Activated T-helper 1 cell treated with anti-CD3 and anti-CD28 coated beads, Interleukin-12 subunit alpha, Interleukin-12 subunit beta, Interleukin-2, Interleukin-4 antibody, amounts not matched to agents 30 ng/mL and 10 ng/mL and 1 ng/mL, durations not matched to agents 14 hours and 24 hours and 36 hours (primary cell): ENCODE data around the gene EHBP1. TPM values are rescaled to one million over a fixed set of nuclear protein-coding genes. Genes with fewer than 3 reads are reported as not detected.
"Not testable (repeated sequence)": the region's sequence is repeated elsewhere in the genome, so short reads cannot be mapped to it uniquely, and the experiment has no call there.

Experiments
- DNase-seq: peaks from one replicate; pipeline ENCODE4 v3.0.0; 2021; ENCODE audit warnings: low spot score
- H3K27ac Mint-ChIP-seq: one replicate; pipeline ENCODE4 v1.8.0; 2021; ENCODE audit warnings: mild to moderate bottlenecking, mixed read lengths
- H3K27me3 Mint-ChIP-seq: one replicate; pipeline ENCODE4 v1.8.0; 2022; ENCODE audit warnings: mild to moderate bottlenecking, moderate library complexity, mixed read lengths; ENCODE audit not compliant: insufficient read depth
- H3K36me3 Mint-ChIP-seq: one replicate; pipeline ENCODE4 v1.8.0; 2021; ENCODE audit warnings: low read depth, mixed read lengths
- H3K4me1 Mint-ChIP-seq: one replicate; pipeline ENCODE4 v1.8.0; 2021; ENCODE audit warnings: low read depth, mixed read lengths
- H3K4me3 Mint-ChIP-seq: one replicate; pipeline ENCODE4 v1.8.0; 2021; ENCODE audit warnings: mild to moderate bottlenecking, moderate library complexity, mixed read lengths
- H3K9me3 Mint-ChIP-seq: one replicate; pipeline ENCODE4 v1.8.0; 2021; ENCODE audit warnings: mixed read lengths
- intact Hi-C: fragments of 100-400 bp; cut with micrococcal nuclease; formaldehyde crosslinking; loops from one replicate; pipeline ENCODE4 v1.15.1; 2024
- total RNA-seq: library from RNA; stranded (reverse); gene quantifications from 2 replicates; pipeline ENCODE4 v1.2.3, GENCODE V29; 2022

EHBP1 gene
- total RNA-seq, 1 donor from 2014 or later = 23.7 TPM

DNA sequence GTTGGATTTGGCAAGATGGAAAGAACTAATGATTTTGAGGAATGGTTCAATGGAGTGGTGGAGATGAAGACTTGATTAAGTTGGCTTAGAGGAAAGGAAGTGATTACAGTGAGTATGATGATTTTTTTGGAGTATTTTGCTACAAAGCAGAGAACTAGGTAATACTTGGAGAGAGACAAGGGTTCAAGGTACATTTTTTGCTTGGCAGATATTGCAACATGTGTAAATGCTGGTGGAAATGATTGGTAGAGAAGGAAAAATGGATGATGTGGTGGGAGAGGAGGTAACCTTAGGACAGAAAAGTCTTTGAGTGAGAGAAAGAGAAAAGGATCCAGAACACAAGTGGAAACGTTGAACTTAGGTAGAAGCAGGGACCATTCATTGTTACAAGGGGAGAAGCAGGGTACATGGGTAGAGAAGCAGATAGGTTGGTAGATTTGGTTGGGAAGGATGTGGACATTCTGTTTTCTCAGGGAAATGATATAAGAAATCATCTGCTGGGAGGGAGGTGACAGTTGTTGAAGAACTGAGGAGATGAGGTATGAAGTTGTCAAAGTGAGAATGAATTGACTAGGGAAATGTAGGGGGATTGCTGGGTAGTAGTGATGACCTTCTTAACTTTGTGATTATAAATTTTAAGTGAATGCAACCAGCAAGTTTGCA, 6.5 kb downstream of the EHBP1 start:
- H3K4me3 Mint-ChIP-seq = no peak overlapping the region
- intact Hi-C loops = no loop called here
- no peak overlapping the region for H3K27ac Mint-ChIP-seq
- no peaks in the 10 kb centered on the region for H3K9me3 Mint-ChIP-seq
- H3K36me3 Mint-ChIP-seq = peaks cover 19% of the 10 kb centered on the region
- peaks cover 20% of the 10 kb centered on the region for H3K4me1 Mint-ChIP-seq
- no peak for DNase-seq
- no peaks in the 10 kb centered on the region for H3K27me3 Mint-ChIP-seq

- H3K27ac Mint-ChIP-seq, H3K9me3 Mint-ChIP-seq, H3K27me3 Mint-ChIP-seq, DNase-seq, intact Hi-C loops, H3K4me3 Mint-ChIP-seq: not testable (repeated sequence)
- peaks cover 19% of the 10 kb centered on the region for H3K36me3 Mint-ChIP-seq
- peaks cover 14% of the 10 kb centered on the region for H3K4me1 Mint-ChIP-seq
Observed at GRCh38 chr2:62713196-62713595, 7.7 kb downstream of the EHBP1 start.

GRCh38 chr2:62713837-62714236, 8.3 kb downstream of the EHBP1 start:
- peaks cover 13% of the 10 kb centered on the region for H3K36me3 Mint-ChIP-seq
- H3K4me1 Mint-ChIP-seq = peaks cover 7% of the 10 kb centered on the region
- H3K27me3 Mint-ChIP-seq = no peaks in the 10 kb centered on the region
- H3K4me3 Mint-ChIP-seq = no peak overlapping the region
- no peak overlapping the region for H3K27ac Mint-ChIP-seq
- DNase-seq = no peak
- H3K9me3 Mint-ChIP-seq = no peaks in the 10 kb centered on the region
- intact Hi-C loops = no loop called here

DNA sequence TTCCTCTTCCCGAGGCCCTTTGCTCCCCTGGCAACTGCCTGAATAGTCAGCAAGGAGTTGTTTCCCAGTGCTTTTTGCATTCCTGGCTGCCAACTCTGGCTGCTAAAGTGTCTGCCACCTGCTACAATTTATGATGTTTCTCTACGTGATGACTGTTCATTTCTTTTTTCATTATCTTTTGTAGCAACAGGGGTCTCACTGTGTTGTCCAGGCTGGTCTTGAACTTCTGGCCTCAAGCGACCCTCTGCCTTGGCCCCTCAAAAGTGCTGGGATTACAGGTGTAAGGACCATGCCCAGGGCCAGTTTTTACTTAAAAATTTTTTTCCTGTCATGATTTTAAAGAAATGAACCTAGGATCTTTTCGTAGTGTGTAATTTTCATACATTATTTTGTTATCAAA, 11.3 kb downstream of the EHBP1 start:
- no peak for DNase-seq
- peaks cover 14% of the 10 kb centered on the region for H3K36me3 Mint-ChIP-seq
- H3K4me1 Mint-ChIP-seq = peaks cover 5% of the 10 kb centered on the region
- H3K4me3 Mint-ChIP-seq = no peak overlapping the region
- no peaks in the 10 kb centered on the region for H3K9me3 Mint-ChIP-seq
- intact Hi-C loops = no loop called here
- H3K27ac Mint-ChIP-seq = no peak overlapping the region
- H3K27me3 Mint-ChIP-seq = no peaks in the 10 kb centered on the region

- Mint-ChIP-seq H3K9me3 (peaks cover 2% of the 10 kb centered on the region), H3K27me3 (no peaks in the 10 kb centered on the region), H3K4me1 (peaks cover 5% of the 10 kb centered on the region), H3K27ac (no peak overlapping the region), H3K36me3 (peaks cover 14% of the 10 kb centered on the region), H3K4me3 (no peak overlapping the region)
- intact Hi-C loops = no loop called here
- DNase-seq = no peak
Observed at GRCh38 chr2:62717503-62718081, 12.1 kb downstream of the EHBP1 start.

GRCh38 chr2:62718225-62718822, 12.8 kb downstream of the EHBP1 start:
- H3K36me3 Mint-ChIP-seq = peaks cover 14% of the 10 kb centered on the region
- H3K9me3 Mint-ChIP-seq = peaks cover 9% of the 10 kb centered on the region
- no peak for DNase-seq
- H3K4me1 Mint-ChIP-seq = peaks cover 5% of the 10 kb centered on the region
- H3K4me3 Mint-ChIP-seq = no peak overlapping the region
- no peak overlapping the region for H3K27ac Mint-ChIP-seq
- intact Hi-C loops = no loop called here
- H3K27me3 Mint-ChIP-seq = no peaks in the 10 kb centered on the region

DNA sequence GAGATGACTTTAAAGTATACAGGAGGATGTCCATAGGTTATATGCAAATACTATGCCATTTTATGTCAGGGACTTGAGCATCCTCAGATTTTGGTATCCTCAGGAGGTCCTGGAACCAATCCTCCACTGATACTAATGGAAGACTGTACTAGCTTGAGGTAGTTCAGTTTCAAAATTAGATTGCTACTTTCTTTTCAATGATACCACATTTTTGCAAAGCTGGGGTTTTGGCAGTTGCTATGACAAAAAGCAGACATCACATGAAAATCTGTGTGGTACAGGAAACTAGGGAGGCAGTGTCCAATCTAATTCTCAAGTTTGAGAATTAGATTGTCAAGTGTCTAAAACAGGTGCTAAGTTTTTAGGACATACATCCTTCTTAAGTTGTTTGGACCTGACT, 14.2 kb downstream of the EHBP1 start:
- no peak for DNase-seq
- Mint-ChIP-seq H3K27me3 (no peaks in the 10 kb centered on the region), H3K27ac (no peak overlapping the region), H3K36me3 (peaks cover 13% of the 10 kb centered on the region), H3K4me1 (no peaks in the 10 kb centered on the region), H3K9me3 (peaks cover 18% of the 10 kb centered on the region), H3K4me3 (no peak overlapping the region)
- intact Hi-C loops = no loop called here

DNA sequence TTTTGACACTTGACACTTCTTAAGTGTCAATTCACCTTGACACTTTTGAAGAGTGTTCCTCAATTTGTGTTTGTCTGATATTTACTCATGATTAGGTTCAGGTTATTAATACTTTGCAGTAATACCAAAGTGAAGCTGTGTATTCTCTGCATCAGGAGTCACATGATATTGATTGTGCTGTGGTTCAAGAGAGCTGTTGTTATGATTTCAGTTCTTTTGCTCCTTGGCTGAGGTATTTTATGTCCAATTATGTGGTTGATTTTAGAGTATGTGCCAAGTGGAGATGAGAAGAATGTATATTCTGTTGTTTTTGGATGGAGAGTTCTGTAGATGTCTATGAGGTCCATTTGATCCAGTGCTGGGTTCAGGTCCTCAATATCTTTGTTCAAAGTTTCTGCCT, 17.2 kb downstream of the EHBP1 start:
- Mint-ChIP-seq H3K27ac (no peak overlapping the region), H3K36me3 (peaks cover 7% of the 10 kb centered on the region), H3K4me3 (no peak overlapping the region), H3K27me3 (no peaks in the 10 kb centered on the region), H3K4me1 (no peaks in the 10 kb centered on the region), H3K9me3 (peaks cover 18% of the 10 kb centered on the region)
- no peak for DNase-seq
- intact Hi-C loops = no loop called here

GRCh38 chr2:62723253-62723652, 17.7 kb downstream of the EHBP1 start:
- Mint-ChIP-seq H3K36me3 (peaks cover 7% of the 10 kb centered on the region), H3K4me3 (no peak overlapping the region), H3K9me3 (peaks cover 18% of the 10 kb centered on the region), H3K27ac (no peak overlapping the region), H3K27me3 (no peaks in the 10 kb centered on the region), H3K4me1 (no peaks in the 10 kb centered on the region)
- intact Hi-C loops = no loop called here
- no peak for DNase-seq

DNA sequence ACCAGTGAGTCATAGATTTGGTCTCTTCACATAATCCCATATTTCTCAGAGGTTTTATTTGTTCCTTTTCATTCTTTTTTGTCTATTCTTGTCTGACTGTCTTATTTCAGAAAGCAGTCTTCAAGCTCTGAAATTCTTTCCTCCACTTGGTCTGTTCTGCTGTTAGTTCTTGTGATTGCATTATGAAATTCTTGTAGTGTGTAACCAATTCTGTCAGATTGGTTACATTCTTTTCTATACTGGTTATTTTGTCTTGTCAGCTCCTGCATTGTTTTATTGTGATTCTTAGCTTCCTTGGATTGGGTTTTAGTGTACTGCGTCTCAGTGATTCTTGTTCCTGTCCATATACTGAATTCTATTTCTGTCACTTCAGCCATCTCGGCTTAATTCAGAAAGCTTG, 18.6 kb downstream of the EHBP1 start:
- no peak overlapping the region for H3K27ac Mint-ChIP-seq
- H3K36me3 Mint-ChIP-seq = peaks cover 7% of the 10 kb centered on the region
- H3K9me3 Mint-ChIP-seq = peaks cover 18% of the 10 kb centered on the region
- intact Hi-C loops = no loop called here
- no peak overlapping the region for H3K4me3 Mint-ChIP-seq
- no peak for DNase-seq
- H3K27me3 Mint-ChIP-seq = no peaks in the 10 kb centered on the region
- no peaks in the 10 kb centered on the region for H3K4me1 Mint-ChIP-seq

DNA sequence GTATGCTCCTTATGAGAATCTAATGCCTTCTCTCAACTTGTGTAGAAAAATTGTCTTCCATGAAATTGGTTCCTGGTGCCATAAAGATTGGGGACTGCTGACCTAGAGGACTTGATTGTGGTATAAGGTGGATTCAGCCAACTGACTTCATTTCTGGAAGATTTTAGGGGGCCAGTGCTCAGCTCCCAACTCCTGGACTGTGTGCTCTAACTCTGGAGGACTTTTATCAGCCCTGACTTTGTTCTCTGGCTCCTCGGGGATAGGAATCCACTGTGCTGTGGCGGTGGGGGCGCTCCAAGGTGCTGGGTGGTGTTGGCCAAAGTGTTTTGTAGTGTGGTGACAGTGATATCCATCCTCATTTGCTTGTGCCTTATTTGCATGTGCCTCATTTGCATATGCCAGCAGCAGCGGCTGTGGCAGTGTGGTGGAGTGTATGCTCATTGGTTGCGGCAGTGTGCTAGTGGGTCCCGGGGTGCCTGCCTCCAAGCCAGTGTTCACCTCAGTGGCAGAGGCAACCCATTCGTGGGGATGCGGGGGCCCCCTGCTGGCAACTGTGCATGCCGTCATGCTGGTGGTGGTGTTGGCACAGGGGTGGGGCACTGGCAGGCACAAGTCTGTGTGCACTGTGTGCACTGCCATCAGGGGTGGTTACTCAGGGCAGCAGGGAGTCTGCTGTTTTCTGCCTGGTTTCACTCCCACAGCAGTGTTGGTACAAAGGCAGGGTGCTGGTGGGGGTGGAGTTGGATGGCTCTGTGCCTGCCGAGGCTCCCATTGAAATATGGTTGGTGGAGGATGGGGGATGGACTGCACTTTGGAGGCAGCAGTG, 19.6 kb downstream of the EHBP1 start:
- no peak for DNase-seq
- Mint-ChIP-seq H3K4me1 (no peaks in the 10 kb centered on the region), H3K4me3 (no peak overlapping the region), H3K36me3 (peaks cover 5% of the 10 kb centered on the region), H3K27me3 (no peaks in the 10 kb centered on the region), H3K9me3 (peaks cover 18% of the 10 kb centered on the region), H3K27ac (no peak overlapping the region)
- intact Hi-C loops = no loop called here

- peaks cover 5% of the 10 kb centered on the region for H3K36me3 Mint-ChIP-seq
- no peaks in the 10 kb centered on the region for H3K27me3 Mint-ChIP-seq
- no peak overlapping the region for H3K27ac Mint-ChIP-seq
- no peak overlapping the region for H3K4me3 Mint-ChIP-seq
- intact Hi-C loops = no loop called here
- peaks cover 24% of the 10 kb centered on the region for H3K9me3 Mint-ChIP-seq
- no peaks in the 10 kb centered on the region for H3K4me1 Mint-ChIP-seq
- no peak for DNase-seq
Observed at GRCh38 chr2:62725712-62726055, 20.2 kb downstream of the EHBP1 start.

DNA sequence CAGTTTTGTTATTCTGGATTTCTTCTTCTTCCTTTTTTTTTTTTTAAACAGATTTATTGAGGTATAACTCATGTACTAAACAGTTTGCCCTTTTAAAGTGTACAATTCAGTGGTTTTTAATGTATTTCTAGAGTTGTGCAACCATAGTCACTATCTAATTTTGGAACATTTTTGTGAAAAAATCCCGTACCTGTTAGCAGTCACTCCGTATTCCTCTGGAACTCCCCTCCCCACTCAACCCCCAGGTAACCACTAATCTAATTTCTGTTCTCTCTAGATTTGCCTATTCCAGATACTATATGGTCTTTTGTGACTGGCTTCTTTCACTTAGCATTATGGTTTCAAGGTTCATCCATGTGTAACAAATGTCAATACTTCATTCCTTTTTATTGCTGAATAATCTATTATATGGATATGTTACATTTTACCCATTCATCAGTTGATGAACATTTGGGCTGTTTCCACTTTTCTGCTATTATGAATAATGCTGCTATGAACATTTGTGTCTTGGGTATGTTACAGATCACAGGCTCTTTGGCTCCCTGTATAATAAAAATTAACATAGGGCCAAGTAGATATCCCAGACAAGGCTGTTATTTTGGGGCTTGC, 21.9 kb downstream of the EHBP1 start:
- Mint-ChIP-seq H3K4me3 (no peak overlapping the region), H3K36me3 (peaks cover 3% of the 10 kb centered on the region), H3K27ac (no peak overlapping the region), H3K27me3 (no peaks in the 10 kb centered on the region), H3K4me1 (no peaks in the 10 kb centered on the region), H3K9me3 (peaks cover 35% of the 10 kb centered on the region)
- intact Hi-C loops = no loop called here
- DNase-seq = no peak
